Pancreas (tissue), 10 donors: ENCODE measurements around the gene BYSL. TPM values are rescaled to one million over a fixed set of nuclear protein-coding genes. Genes with fewer than 3 reads are reported as not detected.

Experiments
- ATAC-seq, 4 donors: fragments of 200-7000 bp; cut with Tn5 transposase; one replicate each; pipeline versions ENCODE4 v1.8.0 to v1.9.1; 2020; ENCODE audit warnings: mild to moderate bottlenecking in 4 of 4, moderate library complexity in 4 of 4
- DNase-seq, 6 donors: peaks; one replicate each; pipeline ENCODE4 v3.0.0-alpha.2; 2020
- FAIRE-seq: peaks from 2 replicates; lab custom pipeline; 2012; peaks lifted over from hg19 to GRCh38; lab: Jason Lieb, UNC
- H3K27ac ChIP-seq, 4 donors: fragments of 200-600 bp; sonication (generic); 1 replicate in 3 of 4; 2 replicates in 1 of 4; pipeline versions ENCODE4 v1.5.0 to v1.8.0; 2020
- H3K27me3 ChIP-seq, 4 donors: fragments of 200-600 bp; one replicate each; pipeline ENCODE4 v1.8.0; 2021
- H3K36me3 ChIP-seq, 3 donors: fragments of 200-600 bp; sonication (generic) in 1 of 3; one replicate each; pipeline versions ENCODE4 v1.5.0 to v1.8.0; 2020 to 2021
- H3K4me1 ChIP-seq, 3 donors: fragments of 200-600 bp; one replicate each; pipeline ENCODE4 v1.8.0; 2021
- H3K4me3 ChIP-seq, 4 donors: fragments of 200-600 bp; sonication (generic) in 2 of 4; one replicate each; pipeline versions ENCODE4 v1.5.0 to v1.8.0; 2020 to 2021
- H3K9me3 ChIP-seq, 4 donors: fragments of 200-600 bp; one replicate each; pipeline ENCODE4 v1.8.0; 2021
- WGBS, 2 donors: extraction: QIAGEN DNeasy Blood & Tissue Kit; methylation state at CpG; one replicate each; pipeline ENCODE4 v1.1.7; 2013; 5-methylcytosine and 5-hydroxymethylcytosine counted together
- intact Hi-C, 3 donors: fragments of 100-400 bp; cut with DNase I; formaldehyde crosslinking; loops; one replicate each; pipeline versions ENCODE4 v1.11.1 to v1.14.2; 2022
- polyA plus RNA-seq, 2 donors: library from polyadenylated mRNA; stranded (reverse); fragments of 200-250 nt; gene quantifications; one replicate each; pipeline ENCODE4 v1.2.3, GENCODE V29; 2013
- total RNA-seq, 6 donors: library from RNA; stranded (reverse); fragmentation: NEBNext Ultra II Directional in 4 of 6; extraction: Animal tissue kit (Norgen Biotek cat#: 25700) in 4 of 6; gene quantifications; one replicate each; pipeline versions ENCODE4 v1.2.1 to v1.2.4, GENCODE V29; 2021 to 2023
- TF ChIP-seq, protein P1 (sequence below), 4 donors: fragments of 200-600 bp; sonication (generic) in 3 of 4; IDR thresholded peaks; one replicate each; pipeline versions ENCODE4 v1.5.0 to v1.8.0; 2021; ENCODE audit warnings: antibody characterized with exemption in 4 of 4
- donor health status: healthy with polysubstance abuse.
- donor health status: DM: no; HTN: no; CAD: no; lungs with moderate emphysema.
- donor health status: DM: no; HTN: no; CAD: no.
- donor health status: control.
- donor health status: control.
- donor health status: Bipolar disorder and iron deficiency.
- donor health status: DM: yes; HTN: yes; CAD: no.
- donor health status: DM: no; HTN: no; CAD: no.
- donor health status: DM: no; HTN: no; CAD: no.
- donor health status: DM: yes; HTN: yes; CAD: no.

The BYSL gene
- total and polyA plus RNA-seq, 8 donors: 4.7 to 18.6 (median 9.7) TPM

GRCh38 chr6:41970436-41970846, 49.1 kb downstream of the BYSL start:
- FAIRE-seq (no peak), ATAC-seq (peak in 3 of 4 donors; percentile 35 to 72 (median 60)), DNase-seq (peak in 1 of 6 donors; percentile 13)
- Histone ChIP-seq H3K27me3 (no peaks in the 10 kb centered on the region), H3K4me3 (no peak overlapping the region), H3K9me3 (no peaks in the 10 kb centered on the region), H3K4me1 (no peaks in the 10 kb centered on the region), H3K27ac (no peak overlapping the region), H3K36me3 (no peaks in the 10 kb centered on the region)
- intact Hi-C loops: no loop called here
- TF ChIP-seq, protein P1, sequence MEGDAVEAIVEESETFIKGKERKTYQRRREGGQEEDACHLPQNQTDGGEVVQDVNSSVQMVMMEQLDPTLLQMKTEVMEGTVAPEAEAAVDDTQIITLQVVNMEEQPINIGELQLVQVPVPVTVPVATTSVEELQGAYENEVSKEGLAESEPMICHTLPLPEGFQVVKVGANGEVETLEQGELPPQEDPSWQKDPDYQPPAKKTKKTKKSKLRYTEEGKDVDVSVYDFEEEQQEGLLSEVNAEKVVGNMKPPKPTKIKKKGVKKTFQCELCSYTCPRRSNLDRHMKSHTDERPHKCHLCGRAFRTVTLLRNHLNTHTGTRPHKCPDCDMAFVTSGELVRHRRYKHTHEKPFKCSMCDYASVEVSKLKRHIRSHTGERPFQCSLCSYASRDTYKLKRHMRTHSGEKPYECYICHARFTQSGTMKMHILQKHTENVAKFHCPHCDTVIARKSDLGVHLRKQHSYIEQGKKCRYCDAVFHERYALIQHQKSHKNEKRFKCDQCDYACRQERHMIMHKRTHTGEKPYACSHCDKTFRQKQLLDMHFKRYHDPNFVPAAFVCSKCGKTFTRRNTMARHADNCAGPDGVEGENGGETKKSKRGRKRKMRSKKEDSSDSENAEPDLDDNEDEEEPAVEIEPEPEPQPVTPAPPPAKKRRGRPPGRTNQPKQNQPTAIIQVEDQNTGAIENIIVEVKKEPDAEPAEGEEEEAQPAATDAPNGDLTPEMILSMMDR (IDR thresholded peaks at IDR 0.05): no peak
- 56 to 61% methylated on average over 4 of the region's 4 CpGs for WGBS, 2 donors

DNA sequence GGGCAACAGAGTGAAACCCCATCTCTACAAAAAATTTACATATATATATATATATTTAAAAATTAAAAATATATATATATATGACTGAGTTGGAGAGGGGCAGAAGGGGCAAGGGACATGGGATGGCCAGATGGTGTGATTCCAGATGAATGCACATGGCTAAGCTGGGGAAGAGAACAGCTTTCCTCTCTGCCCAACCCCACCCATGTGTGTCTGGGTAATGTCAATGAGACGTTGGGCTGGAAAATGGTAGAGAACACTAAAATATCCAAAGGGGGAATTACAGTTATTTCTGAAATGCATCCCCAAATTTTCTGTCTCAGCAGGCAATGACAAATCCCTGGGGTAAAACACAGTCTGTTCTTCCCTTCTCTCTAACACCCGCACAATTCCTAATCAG, 51.5 kb downstream of the BYSL start:
- WGBS, 2 donors: 72 to 85% methylated on average over 2 of the region's 2 CpGs
- Histone ChIP-seq H3K9me3 (no peaks in the 10 kb centered on the region), H3K36me3 (no peaks in the 10 kb centered on the region), H3K27ac (no peak overlapping the region), H3K27me3 (no peaks in the 10 kb centered on the region), H3K4me3 (no peak overlapping the region), H3K4me1 (no peaks in the 10 kb centered on the region)
- DNase-seq: no peak
- intact Hi-C loops: no loop called here
- TF ChIP-seq, protein P1 (IDR thresholded peaks at IDR 0.05): no peak
- no peak for FAIRE-seq
- ATAC-seq: no peak

DNA sequence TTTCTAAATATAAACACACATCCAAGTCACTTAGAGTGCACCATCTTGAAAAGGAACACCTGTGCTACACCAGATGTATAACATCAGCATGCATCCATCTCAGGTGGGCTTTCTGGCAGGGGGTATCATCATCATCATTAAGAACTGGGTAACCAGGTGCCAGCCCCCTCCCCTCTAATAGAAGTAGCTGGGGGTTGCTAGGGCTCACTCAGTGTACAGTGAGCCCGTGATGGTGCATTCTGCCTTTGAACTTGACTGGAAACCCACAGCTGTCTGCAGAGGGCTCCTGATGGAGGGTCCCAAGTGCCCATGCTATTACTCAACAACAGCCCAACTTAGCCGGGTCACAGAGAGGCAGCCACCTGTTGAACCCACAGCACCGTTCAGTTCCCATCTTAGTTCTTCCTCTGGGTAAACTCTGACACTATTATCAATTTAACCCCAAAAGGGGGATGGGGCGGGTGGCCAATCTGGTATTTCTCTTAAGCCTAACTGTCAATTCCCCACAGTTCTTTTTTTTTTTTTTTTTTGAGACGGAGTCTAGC, 53.1 kb downstream of the BYSL start:
- DNase-seq (no peak), ATAC-seq (no peak), FAIRE-seq (no peak)
- Histone ChIP-seq H3K4me1 (no peaks in the 10 kb centered on the region), H3K9me3 (no peaks in the 10 kb centered on the region), H3K4me3 (no peak overlapping the region), H3K36me3 (no peaks in the 10 kb centered on the region), H3K27me3 (no peaks in the 10 kb centered on the region), H3K27ac (no peak overlapping the region)
- TF ChIP-seq, protein P1 (IDR thresholded peaks at IDR 0.05): no peak
- intact Hi-C loops: no loop called here
- 88 to 97% methylated on average over 4 to 5 of the region's 5 CpGs for WGBS, 2 donors

DNA sequence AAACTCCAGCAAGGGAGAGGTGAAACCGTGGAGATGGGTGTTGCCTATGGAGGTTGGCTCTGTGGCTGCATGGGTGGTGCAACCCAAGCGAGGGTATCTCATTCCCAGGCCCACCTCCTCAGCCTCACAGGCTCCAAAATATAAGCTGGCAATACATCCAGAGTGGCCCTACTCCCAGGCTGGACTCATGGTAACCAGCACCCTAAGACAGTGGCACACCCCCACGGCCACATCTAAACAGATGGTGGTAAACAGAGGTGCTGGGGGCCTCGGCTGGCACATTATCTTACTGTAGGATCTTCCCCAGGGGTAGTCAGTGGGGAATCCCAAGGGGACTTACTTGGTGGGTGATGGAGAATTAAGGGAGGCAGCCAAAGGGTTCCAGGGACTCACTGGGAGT, 54.0 kb downstream of the BYSL start:
- ATAC-seq (no peak), DNase-seq (peak in 1 of 6 donors; percentile 13), FAIRE-seq (no peak)
- TF ChIP-seq, protein P1 (IDR thresholded peaks at IDR 0.05): no peak
- H3K4me3 ChIP-seq: no peak overlapping the region
- no peaks in the 10 kb centered on the region for H3K9me3 ChIP-seq
- H3K27me3 ChIP-seq: no peaks in the 10 kb centered on the region
- H3K27ac ChIP-seq: no peak overlapping the region
- H3K36me3 ChIP-seq: no peaks in the 10 kb centered on the region
- H3K4me1 ChIP-seq: no peaks in the 10 kb centered on the region
- WGBS, 2 donors: 86 to 89% methylated on average over 4 of the region's 4 CpGs
- intact Hi-C loops: no loop called here

DNA sequence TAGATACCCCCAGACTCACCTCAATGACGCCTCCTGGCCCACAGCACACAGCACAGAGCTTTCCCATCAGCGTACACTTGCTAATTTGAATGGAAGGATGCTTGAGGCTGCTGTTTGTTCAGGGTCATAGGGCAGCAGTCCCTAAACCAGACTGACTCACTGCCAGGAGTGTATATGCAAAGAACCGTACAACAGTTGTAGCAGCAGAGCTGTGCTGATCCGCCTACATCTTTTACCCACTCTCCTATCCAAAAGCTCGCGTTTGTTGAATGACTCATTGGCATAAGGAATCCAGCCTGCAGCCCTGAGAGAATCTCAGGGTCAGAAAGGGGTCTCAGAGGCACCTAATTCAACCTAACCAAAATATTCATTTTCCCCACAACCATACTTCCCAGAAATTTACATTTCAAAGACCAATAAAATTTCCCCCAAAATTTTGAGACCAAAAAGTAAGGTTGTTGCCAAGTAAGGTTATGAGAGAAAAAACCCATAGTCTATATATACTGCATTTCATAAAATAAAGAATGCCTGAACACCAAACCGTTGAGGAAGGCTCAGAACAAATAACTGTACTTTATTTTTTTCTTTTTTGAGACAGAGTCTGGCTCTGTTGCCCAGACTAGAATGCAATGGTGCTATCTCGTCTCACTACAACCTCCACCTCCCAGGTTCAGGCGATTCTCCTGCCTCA, 55.6 kb downstream of the BYSL start:
- 60 to 64% methylated on average over 9 of the region's 9 CpGs for WGBS, 2 donors
- H3K36me3 ChIP-seq: no peaks in the 10 kb centered on the region

More for the DNA sequence above, 55.6 kb downstream of the BYSL start:
- H3K27me3 ChIP-seq: no peaks in the 10 kb centered on the region
- intact Hi-C loops: no loop called here
- no peak overlapping the region for H3K4me3 ChIP-seq
- ATAC-seq (no peak), FAIRE-seq (no peak), DNase-seq (no peak)
- TF ChIP-seq, protein P1 (IDR thresholded peaks at IDR 0.05): no peak
- no peak overlapping the region for H3K27ac ChIP-seq
- no peaks in the 10 kb centered on the region for H3K4me1 ChIP-seq
- H3K9me3 ChIP-seq: no peaks in the 10 kb centered on the region
